Pulmonary artery endothelial cell (primary cell): ENCODE data around the gene ATP10A. TPM values are rescaled to one million over a fixed set of nuclear protein-coding genes. Genes with fewer than 3 reads are reported as not detected.

Experiments used
- DNase-seq: peaks from one replicate; pipeline ENCODE4 v3.0.0-alpha.2; 2011; ENCODE audit warnings: low read depth, low spot score
- total RNA-seq: library from RNA; depleted of rRNA; stranded (reverse); fragments of >200 nt; gene quantifications from 2 replicates; pipeline ENCODE4 v1.2.3, GENCODE V29; 2014

Gene ATP10A
- total RNA-seq, 1 donor from 2014 or later = not detected

- no peak for DNase-seq
Measured at GRCh38 chr15:25682340-25682739, 180.8 kb downstream of the ATP10A start.

DNA sequence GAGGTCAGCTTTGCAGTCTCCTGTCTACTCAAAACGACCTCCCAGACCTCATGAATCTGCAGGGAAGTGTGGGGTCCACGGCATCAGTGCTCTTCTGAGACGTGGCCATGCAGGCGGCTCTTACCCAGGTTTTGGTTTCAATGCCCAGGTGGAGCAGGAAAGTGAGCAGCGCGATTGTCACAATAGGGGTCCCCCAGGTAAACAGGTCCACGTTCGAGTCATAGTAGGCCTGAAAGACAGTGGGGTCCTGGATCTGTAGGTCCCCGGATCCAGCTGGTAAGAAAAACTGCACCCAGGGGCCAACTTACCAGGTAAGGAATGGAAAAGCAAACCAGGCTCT lies 182.5 kb downstream of the ATP10A start:
- no peak for DNase-seq

DNA sequence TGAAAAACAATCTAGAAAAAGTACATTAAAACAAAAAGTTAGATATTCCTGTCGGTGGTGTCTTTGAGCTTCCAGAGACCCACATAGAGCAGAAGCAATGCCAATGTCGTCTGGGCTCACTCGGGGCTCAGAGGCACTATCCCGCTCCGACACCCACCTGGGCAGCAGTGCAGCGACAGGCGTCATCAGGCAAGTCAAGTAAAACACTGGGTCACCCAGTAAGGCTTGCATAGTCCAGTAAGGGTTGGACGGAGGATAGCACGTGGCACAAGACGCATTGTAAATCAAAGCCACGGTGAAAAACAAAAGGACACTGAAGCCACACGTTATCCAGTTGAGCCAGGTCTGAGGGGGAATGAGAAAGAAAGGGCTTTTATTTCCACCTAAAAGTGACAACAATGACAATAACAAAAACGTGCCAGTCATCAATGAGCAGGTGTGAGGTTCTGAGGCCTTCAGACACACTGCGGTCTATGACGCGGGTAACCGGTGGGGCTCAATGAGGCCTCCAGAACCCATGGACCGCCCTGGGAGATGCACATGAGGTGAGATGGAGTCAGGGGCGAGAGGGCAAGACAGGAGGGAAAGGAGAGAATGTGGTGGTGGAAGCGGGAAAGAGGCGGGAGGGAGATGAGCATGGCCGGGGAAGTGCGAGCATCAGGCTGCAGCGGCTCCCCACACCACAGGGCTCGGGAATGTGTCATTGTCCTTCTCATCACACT lies 183.0 kb downstream of the ATP10A start:
- no peak for DNase-seq

GRCh38 chr15:25679492-25679891 lies 183.6 kb downstream of the ATP10A start:
- no peak for DNase-seq

- no peak for DNase-seq
Measured at GRCh38 chr15:25678500-25678855, 184.6 kb downstream of the ATP10A start.

DNA sequence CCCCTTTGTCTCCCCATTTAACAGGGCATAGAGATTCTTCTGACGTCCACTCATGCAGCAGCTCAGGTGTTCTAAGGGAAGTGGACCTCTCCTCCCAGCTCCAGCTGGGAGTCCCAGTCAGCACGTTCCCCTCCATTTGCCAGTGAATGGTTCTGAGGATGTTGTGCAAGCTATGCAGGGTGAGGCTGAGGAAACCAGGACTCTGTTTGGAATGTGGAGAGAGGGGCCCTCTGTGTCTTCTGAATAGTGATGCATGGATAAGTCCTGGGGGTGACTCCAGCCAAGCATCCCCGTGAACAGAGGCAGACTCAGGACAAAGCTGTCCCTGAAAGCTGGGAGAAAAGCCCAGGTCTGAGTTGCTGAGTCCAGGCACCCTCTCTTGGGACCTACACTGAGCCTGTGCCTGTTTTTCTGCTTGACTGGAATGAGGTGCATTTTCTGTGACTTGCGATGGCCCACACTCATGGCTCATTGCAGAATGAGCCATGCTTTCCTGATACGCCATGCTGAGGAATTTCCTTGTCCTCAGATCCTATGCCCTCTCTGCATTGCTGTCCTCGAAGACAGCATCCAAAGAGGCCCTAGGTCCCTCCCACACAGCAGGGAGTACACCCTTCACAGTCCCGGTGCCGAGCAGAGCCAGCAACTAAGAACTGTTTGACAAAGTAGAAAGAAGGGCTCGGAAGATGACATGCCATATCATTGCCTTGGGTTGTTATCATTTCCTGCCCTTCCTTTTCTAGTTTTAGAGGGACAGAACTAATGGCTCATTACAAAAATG lies 185.2 kb downstream of the ATP10A start:
- no peak for DNase-seq

GRCh38 chr15:25676070-25676469 lies 187.1 kb downstream of the ATP10A start:
- DNase-seq = no peak

GRCh38 chr15:25675396-25675795 lies 187.7 kb downstream of the ATP10A start:
- no peak for DNase-seq

DNA sequence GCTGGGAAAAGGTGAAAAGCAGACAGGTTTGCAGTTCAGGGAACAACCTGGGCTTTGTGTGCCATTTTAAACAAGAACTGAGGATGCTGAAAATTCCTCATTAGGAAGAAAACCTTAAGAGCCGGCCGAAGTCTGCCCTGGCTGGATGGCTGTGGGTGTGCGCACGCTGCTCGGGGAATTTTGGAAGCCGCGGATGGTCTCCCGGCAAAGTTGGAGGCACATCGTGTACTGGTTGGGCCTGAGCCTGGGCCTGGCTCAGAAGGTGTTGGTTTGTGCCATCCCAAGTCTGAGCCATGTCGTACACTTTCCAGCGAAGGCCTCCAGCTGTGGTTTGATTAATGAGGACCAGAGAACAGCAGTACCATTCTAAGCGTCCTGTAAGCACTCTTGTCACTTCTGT lies 188.2 kb downstream of the ATP10A start:
- no peak for DNase-seq

- no peak for DNase-seq
Measured at GRCh38 chr15:25673972-25674371, 189.2 kb downstream of the ATP10A start.

DNA sequence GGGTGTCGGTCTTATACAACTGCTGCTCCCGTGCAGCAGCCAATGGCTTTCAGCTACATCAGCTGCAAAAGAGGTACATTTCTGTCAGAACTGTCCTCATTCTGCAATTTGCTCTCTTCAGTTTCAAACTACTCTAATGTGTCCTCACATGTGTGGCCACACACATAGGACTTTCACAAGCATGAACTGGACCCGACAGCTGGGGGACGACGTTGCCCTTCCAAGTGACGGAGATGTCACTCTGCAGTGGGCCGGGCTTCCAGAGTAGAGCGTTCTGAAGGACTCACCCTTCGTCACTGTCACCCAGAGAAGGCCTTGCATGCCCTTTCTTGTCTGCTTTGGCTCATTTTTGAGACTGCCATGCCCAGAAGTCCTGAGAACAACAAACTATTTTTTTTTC lies 189.8 kb downstream of the ATP10A start:
- DNase-seq = no peak

DNA sequence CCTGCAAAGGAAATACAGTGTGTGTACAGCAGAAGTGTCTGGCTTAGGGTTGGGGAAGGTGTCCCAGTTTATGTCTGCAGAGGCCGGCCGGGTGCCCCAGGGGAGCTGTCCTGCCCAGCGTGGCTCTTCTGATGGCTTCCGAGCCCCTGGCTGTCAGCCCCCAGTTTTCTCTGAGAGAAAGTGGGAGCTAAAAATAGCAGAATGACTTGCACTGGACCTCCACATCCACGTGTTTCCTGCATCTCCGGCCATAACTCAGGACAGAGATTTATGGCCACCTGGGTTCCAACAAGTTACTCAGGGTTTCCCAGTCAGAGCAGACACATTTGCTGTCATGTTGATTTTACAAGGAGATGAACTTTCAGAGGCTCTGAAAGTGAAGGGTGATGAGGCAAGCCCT lies 192.0 kb downstream of the ATP10A start:
- DNase-seq = no peak

DNA sequence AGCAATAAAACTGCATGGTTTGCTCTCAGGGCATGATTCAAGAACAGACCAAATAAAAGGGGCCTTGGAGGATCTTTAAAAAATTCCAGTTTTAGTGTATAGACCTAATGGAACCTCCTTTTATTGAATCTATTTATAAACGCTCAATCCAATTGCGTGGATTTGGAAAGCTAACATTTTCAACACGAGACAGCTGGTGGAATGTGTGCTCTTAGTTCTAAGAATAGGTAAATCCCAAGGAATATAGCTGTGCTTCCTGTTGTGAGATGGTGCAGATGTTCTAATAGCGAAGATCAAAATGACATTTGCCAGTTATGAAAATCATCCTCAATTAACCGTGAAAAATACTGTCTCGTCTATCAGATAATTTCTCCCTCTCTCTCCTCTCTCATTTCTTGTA lies 192.5 kb downstream of the ATP10A start:
- no peak for DNase-seq

- DNase-seq = no peak
Measured at GRCh38 chr15:25670025-25670554, 193.0 kb downstream of the ATP10A start.

- no peak for DNase-seq
Measured at GRCh38 chr15:25668901-25669300, 194.2 kb downstream of the ATP10A start.

- DNase-seq = no peak
Measured at GRCh38 chr15:25668236-25668795, 194.8 kb downstream of the ATP10A start.

GRCh38 chr15:25667829-25668228 lies 195.3 kb downstream of the ATP10A start:
- no peak for DNase-seq

GRCh38 chr15:25665913-25666312 lies 197.2 kb downstream of the ATP10A start:
- DNase-seq = no peak

DNA sequence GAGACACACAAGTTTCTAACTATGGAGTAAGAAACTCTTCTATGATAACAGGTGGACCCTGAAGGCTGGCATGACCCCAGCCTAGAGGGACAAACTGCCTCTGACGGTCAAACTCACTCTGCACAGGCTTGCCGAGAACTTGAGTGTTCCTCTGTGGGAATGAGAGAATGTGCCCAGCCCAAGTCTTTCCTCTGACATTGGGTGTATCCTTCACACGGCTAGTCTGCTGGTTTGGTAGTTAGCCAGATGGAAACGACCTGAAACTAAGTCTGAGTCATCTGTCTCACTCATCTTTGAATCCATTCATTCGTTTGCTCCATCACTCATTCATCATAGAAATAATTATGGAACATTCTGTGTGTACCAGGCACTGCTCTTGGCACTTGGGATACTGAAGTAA lies 198.4 kb downstream of the ATP10A start:
- no peak for DNase-seq

DNA sequence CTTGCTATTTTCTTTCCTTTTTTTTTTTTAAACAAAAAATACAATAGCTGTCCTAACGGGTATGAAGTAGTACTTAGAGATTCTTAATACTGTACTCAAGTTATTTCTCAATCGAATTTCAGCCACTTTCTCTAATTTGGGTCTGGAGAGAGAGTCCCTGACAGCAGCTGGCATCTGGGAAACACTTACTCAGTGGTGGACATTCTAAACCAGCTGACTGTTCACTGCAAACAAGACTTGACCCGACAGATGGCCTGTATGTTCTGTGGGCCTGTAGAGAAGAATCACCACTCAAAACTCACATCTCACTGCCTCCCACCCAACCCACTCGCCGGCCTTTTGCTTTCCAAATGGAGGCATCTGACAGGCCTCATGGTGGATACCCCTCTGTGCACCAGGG lies 199.6 kb downstream of the ATP10A start:
- no peak for DNase-seq

GRCh38 chr15:25661898-25662297 lies 201.2 kb downstream of the ATP10A start:
- no peak for DNase-seq

DNA sequence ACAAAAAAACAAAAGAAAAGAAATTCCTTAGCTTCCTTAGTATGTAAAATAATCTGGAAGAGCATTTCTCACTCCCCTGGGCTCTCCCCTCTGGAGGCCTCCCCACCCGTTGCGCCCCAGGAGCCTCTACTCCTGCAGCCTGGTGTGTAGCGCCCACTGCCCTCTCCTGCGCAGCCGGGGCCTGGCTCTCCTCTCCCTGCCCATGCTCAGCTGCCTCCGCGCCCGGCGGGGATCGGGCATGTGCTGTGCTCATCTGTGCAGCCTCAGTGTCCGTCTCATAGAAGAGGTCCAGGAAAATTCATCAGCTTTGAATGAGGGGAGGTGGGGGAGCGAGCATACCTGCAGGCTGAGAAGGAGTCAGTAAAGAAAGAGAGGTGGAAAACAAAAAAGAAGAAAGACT lies 203.9 kb downstream of the ATP10A start:
- no peak for DNase-seq

DNA sequence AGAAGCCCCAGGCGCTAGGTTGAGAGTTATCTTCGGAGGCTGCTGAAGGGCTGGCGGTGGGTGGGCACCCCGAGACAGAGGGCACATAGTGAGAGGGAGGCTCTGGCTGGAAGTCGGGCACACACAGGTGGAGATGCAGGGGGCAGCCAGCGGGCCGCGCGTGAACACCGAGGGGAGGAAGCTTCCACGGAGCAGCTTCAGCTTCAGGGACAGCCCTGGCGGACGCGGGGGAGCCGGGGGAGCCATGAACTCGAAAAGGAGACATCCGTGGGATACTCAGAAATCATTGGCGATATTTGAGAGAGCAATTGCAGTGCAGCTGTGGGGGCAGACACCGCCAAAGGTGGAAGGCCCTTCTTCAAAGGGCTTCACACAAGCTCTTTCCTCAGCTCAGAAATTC lies 204.6 kb downstream of the ATP10A start:
- no peak for DNase-seq
